Panc1 (cell line): ENCODE data around the gene FCSK. TPM values are rescaled to one million over a fixed set of nuclear protein-coding genes. Genes with fewer than 3 reads are reported as not detected.

Experiments used
- ATAC-seq: fragments of 200-7000 bp; cut with Tn5 transposase; 2 replicates; pipeline ENCODE4 v1.9.1; 2020; ENCODE audit warnings: mild to moderate bottlenecking, moderate library complexity
- BruUV-seq: library from RNA; stranded (reverse); fragments of 400-500 nt; replicated peaks from 2 replicates; lab custom pipeline; 2021; lab: Mats Ljungman, UMichigan
- CTCF ChIA-PET: fragments of 300-600 bp; sonication (Branson Sonifier 250); formaldehyde crosslinking; loops from one replicate; lab custom pipeline; 2022; ENCODE audit warnings: antibody characterized with exemption; lab: Charles Lee
- POLR2A ChIA-PET: fragments of 300-600 bp; sonication (Branson Sonifier 250); formaldehyde crosslinking; loops from one replicate; lab custom pipeline; 2022; ENCODE audit warnings: antibody characterized with exemption; lab: Charles Lee
- DNase-seq: peaks from one replicate; pipeline ENCODE4 v3.0.0-alpha.2; 2010; ENCODE audit warnings: low read depth, low spot score
- H3K27ac ChIP-seq: 2 replicates; pipeline ENCODE4 v1.5.1; 2011; ENCODE audit warnings: mild to moderate bottlenecking, low read length, inconsistent platforms
- H3K27me3 ChIP-seq: fragments of 200-500 bp; sonication (Bioruptor generic); 2 replicates; pipeline ENCODE4 v1.6.0; 2014; ENCODE audit warnings: low read length, inconsistent platforms; ENCODE audit not compliant: control insufficient read depth, insufficient read depth
- H3K36me3 ChIP-seq: fragments of 200-500 bp; sonication (Bioruptor generic); 2 replicates; pipeline ENCODE4 v1.5.1; 2014; ENCODE audit warnings: inconsistent platforms, mild to moderate bottlenecking, low read length, moderate library complexity; ENCODE audit not compliant: control insufficient read depth, insufficient read depth
- H3K4me1 ChIP-seq: 2 replicates; pipeline ENCODE4 v1.5.1; 2011; ENCODE audit warnings: inconsistent platforms, mild to moderate bottlenecking, low read length, moderate library complexity; ENCODE audit not compliant: control insufficient read depth, insufficient read depth
- H3K4me3 ChIP-seq, 2 experiments: 2 replicates each; pipeline ENCODE4 v1.5.1; 2011 to 2012; ENCODE audit warnings: low read depth in 2 of 2, low read length in 2 of 2, mild to moderate bottlenecking in 2 of 2, inconsistent platforms in 1 of 2, moderate library complexity in 1 of 2
- H3K9me3 ChIP-seq: fragments of 200-500 bp; sonication (Bioruptor generic); 2 replicates; pipeline ENCODE4 v1.5.1; 2014; ENCODE audit warnings: low read depth, mild to moderate bottlenecking, inconsistent platforms, low read length, moderate library complexity; ENCODE audit not compliant: control insufficient read depth, insufficient read depth
- POLR2AphosphoS5 ChIP-seq: IDR thresholded peaks from 2 replicates; pipeline ENCODE4 v1.6.1; 2012; ENCODE audit warnings: mild to moderate bottlenecking, low read depth, low read length, moderate library complexity
- SIN3A ChIP-seq: IDR thresholded peaks from 2 replicates; pipeline ENCODE4 v1.6.1; 2012; ENCODE audit warnings: low read depth, mild to moderate bottlenecking, low read length, moderate library complexity, borderline replicate concordance; ENCODE audit not compliant: insufficient read depth
- TCF7L2 ChIP-seq: IDR thresholded peaks from 2 replicates; pipeline ENCODE4 v1.6.1; 2011; ENCODE audit warnings: mild to moderate bottlenecking, low read depth, low read length, inconsistent platforms
- in situ Hi-C: cut with HindIII; loops from 2 replicates; pipeline ENCODE4 v1.10.0; 2016; ENCODE audit warnings: low sequenced_read_pairs, low pct_unique_long_range_greater_than_20kb
- intact Hi-C: fragments of 100-400 bp; cut with micrococcal nuclease; formaldehyde crosslinking; loops from one replicate; pipeline ENCODE4 v1.10.0; 2022; ENCODE audit not compliant: unreplicated experiment
- total RNA-seq: library from RNA; stranded (reverse); gene quantifications from one replicate; pipeline ENCODE4 v1.2.1, GENCODE V29; 2021; ENCODE audit not compliant: unreplicated experiment
- TF ChIP-seq, protein P1 (sequence below), 2 experiments: IDR thresholded peaks; 2 replicates each; pipeline ENCODE4 v1.6.1; 2011 to 2012; ENCODE audit warnings: low read depth in 2 of 2, control low read depth in 1 of 2, low read length in 1 of 2, mild to moderate bottlenecking in 1 of 2, moderate library complexity in 1 of 2; ENCODE audit not compliant: insufficient read depth in 1 of 2
- TF ChIP-seq, protein P2 (sequence below): fragments of 450-650 bp; IDR thresholded peaks from 2 replicates; pipeline ENCODE4 v1.5.1; 2017; ENCODE audit warnings: mild to moderate bottlenecking

Gene FCSK
- total RNA-seq, 1 experiment from 2014 or later, result 16.9 TPM

- CTCF ChIA-PET, result interaction anchor here (0.6 kb wide), 1 partner anchor 88 kb away, joined by 3 read pairs; no protein-coding TSS in a partner anchor
- in situ Hi-C loops (no loop called here), intact Hi-C loops (no loop called here)
- Histone ChIP-seq H3K9me3 (no peaks in the 10 kb centered on the region), H3K27ac (no peak overlapping the region), H3K36me3 (peaks cover 2% of the 10 kb centered on the region), H3K4me3 (no peak overlapping the region), H3K27me3 (no peaks in the 10 kb centered on the region), H3K4me1 (no peaks in the 10 kb centered on the region)
- no TSS peak for BruUV-seq
- ATAC-seq (no peak), DNase-seq (no peak)
- POLR2A ChIA-PET, result interaction anchor here (0.7 kb wide), 1 partner anchor 91 kb away, joined by 10 read pairs; no protein-coding TSS in a partner anchor
- no peak for TF ChIP-seq POLR2AphosphoS5
- TF ChIP-seq SIN3A, result no peak
These were observed 42.1 kb downstream of the FCSK start for GRCh38 chr16:70496513-70496912.

- H3K27me3 ChIP-seq, result no peaks in the 10 kb centered on the region
- DNase-seq (no peak), ATAC-seq (no peak)
- H3K4me1 ChIP-seq, result no peaks in the 10 kb centered on the region
- H3K4me3 ChIP-seq, result no peak overlapping the region
- peaks cover 15% of the 10 kb centered on the region; the same call in 1 of the 2 replicates for H3K36me3 ChIP-seq
- in situ Hi-C loops, result no loop called here
- CTCF ChIA-PET, result interaction anchor here (0.7 kb wide), 1 partner anchor 52 kb away, joined by 3 read pairs; no protein-coding TSS in a partner anchor
- TF ChIP-seq, protein P1, sequence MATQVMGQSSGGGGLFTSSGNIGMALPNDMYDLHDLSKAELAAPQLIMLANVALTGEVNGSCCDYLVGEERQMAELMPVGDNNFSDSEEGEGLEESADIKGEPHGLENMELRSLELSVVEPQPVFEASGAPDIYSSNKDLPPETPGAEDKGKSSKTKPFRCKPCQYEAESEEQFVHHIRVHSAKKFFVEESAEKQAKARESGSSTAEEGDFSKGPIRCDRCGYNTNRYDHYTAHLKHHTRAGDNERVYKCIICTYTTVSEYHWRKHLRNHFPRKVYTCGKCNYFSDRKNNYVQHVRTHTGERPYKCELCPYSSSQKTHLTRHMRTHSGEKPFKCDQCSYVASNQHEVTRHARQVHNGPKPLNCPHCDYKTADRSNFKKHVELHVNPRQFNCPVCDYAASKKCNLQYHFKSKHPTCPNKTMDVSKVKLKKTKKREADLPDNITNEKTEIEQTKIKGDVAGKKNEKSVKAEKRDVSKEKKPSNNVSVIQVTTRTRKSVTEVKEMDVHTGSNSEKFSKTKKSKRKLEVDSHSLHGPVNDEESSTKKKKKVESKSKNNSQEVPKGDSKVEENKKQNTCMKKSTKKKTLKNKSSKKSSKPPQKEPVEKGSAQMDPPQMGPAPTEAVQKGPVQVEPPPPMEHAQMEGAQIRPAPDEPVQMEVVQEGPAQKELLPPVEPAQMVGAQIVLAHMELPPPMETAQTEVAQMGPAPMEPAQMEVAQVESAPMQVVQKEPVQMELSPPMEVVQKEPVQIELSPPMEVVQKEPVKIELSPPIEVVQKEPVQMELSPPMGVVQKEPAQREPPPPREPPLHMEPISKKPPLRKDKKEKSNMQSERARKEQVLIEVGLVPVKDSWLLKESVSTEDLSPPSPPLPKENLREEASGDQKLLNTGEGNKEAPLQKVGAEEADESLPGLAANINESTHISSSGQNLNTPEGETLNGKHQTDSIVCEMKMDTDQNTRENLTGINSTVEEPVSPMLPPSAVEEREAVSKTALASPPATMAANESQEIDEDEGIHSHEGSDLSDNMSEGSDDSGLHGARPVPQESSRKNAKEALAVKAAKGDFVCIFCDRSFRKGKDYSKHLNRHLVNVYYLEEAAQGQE (IDR thresholded peaks at IDR 0.05; ENCODE audit: insufficient read depth in 1 of 2, low read depth in 2 of 2, low read length in 1 of 2), result no peak
- no peak for TF ChIP-seq SIN3A
- TF ChIP-seq TCF7L2, result no peak
- TF ChIP-seq, protein P2, sequence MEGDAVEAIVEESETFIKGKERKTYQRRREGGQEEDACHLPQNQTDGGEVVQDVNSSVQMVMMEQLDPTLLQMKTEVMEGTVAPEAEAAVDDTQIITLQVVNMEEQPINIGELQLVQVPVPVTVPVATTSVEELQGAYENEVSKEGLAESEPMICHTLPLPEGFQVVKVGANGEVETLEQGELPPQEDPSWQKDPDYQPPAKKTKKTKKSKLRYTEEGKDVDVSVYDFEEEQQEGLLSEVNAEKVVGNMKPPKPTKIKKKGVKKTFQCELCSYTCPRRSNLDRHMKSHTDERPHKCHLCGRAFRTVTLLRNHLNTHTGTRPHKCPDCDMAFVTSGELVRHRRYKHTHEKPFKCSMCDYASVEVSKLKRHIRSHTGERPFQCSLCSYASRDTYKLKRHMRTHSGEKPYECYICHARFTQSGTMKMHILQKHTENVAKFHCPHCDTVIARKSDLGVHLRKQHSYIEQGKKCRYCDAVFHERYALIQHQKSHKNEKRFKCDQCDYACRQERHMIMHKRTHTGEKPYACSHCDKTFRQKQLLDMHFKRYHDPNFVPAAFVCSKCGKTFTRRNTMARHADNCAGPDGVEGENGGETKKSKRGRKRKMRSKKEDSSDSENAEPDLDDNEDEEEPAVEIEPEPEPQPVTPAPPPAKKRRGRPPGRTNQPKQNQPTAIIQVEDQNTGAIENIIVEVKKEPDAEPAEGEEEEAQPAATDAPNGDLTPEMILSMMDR, result no peak
- TF ChIP-seq POLR2AphosphoS5, result no peak
- H3K9me3 ChIP-seq, result no peaks in the 10 kb centered on the region
- H3K27ac ChIP-seq, result no peak overlapping the region
- POLR2A ChIA-PET, result no interaction called here
- BruUV-seq, result no TSS peak
- intact Hi-C loops, result no loop called here
These were observed 54.4 kb downstream of the FCSK start for GRCh38 chr16:70508752-70509151.

- POLR2A ChIA-PET, result no interaction called here
- Histone ChIP-seq H3K9me3 (no peaks in the 10 kb centered on the region), H3K27ac (no peak overlapping the region), H3K4me3 (no peak overlapping the region), H3K36me3 (peaks cover 15% of the 10 kb centered on the region; the same call in 1 of the 2 replicates), H3K4me1 (no peaks in the 10 kb centered on the region), H3K27me3 (no peaks in the 10 kb centered on the region)
- in situ Hi-C loops (no loop called here), intact Hi-C loops (no loop called here)
- ATAC-seq, result no peak
- TF ChIP-seq TCF7L2 (no peak), SIN3A (no peak), POLR2AphosphoS5 (no peak)
- TF ChIP-seq, protein P2, result no peak
- TF ChIP-seq, protein P1 (IDR thresholded peaks at IDR 0.05; ENCODE audit: insufficient read depth in 1 of 2, low read depth in 2 of 2, low read length in 1 of 2), result no peak
- BruUV-seq, result no TSS peak
- CTCF ChIA-PET, result no interaction called here
- DNase-seq, result no peak
These were observed 55.8 kb downstream of the FCSK start for GRCh38 chr16:70510216-70510615.
